ENCODE data around the gene TTYH3. TPM values are rescaled to one million over a fixed set of nuclear protein-coding genes. Genes with fewer than 3 reads are reported as not detected.

Gene TTYH3
- total RNA-seq, 6 experiments from 2014 or later, result 10.3 to 59.3 (median 37.6) TPM

DNA sequence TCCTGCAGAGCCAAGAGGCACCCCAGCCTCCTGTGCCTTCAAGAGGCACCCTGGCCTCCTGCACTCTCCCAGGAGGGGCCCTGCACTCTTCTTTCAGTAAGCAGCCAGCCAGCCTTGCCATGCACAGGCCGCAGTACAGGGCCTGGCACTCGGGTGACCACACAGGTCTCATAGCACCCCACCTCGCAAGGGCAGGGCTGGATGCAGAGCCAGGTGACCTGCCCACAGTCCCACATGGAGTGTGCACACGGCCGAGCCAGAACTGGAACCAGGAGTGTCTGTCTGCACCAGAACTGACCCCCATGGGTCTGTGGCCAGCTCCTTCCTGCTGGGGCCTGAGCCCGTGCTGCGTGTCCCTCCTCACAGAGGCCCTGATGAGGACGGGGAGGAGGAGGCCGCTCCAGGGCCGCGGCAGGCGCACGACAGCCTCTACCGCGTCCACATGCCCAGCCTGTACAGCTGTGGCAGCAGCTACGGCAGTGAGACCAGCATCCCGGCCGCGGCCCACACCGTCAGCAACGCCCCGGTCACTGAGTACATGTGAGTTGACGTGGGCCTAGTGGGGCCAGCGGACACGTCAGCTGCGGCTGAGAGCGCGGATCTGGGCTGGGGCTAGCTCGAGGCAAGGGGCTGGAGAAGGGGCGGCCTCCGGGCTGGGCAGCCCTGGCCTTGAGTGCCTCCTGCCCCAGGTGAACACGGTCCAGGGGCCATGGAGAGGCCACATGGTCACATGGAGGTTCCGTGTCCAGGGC, 26.3 kb downstream of the TTYH3 start:
- intact Hi-C loops (cut with DNase I), result no loop called here
- Histone ChIP-seq H3K27ac (no peak overlapping the region), H3K4me3 (no peak overlapping the region), H3K9me3 (no peaks in the 10 kb centered on the region), H3K4me1 (peaks cover 0 to 20% (median 9%) of the 10 kb centered on the region in 4 donors), H3K27me3 (no peaks in the 10 kb centered on the region), H3K36me3 (peaks cover 0 to 2% (median 0%) of the 10 kb centered on the region in 4 donors)
- WGBS (ENCODE audit: insufficient coverage, low coverage, low lambda C conversion rate, missing lambda C conversion rate), result 100% methylated on average over 5 of the region's 33 CpGs
- no peak for TF ChIP-seq POLR2A (IDR thresholded peaks at IDR 0.05)
- TF ChIP-seq, protein P1, sequence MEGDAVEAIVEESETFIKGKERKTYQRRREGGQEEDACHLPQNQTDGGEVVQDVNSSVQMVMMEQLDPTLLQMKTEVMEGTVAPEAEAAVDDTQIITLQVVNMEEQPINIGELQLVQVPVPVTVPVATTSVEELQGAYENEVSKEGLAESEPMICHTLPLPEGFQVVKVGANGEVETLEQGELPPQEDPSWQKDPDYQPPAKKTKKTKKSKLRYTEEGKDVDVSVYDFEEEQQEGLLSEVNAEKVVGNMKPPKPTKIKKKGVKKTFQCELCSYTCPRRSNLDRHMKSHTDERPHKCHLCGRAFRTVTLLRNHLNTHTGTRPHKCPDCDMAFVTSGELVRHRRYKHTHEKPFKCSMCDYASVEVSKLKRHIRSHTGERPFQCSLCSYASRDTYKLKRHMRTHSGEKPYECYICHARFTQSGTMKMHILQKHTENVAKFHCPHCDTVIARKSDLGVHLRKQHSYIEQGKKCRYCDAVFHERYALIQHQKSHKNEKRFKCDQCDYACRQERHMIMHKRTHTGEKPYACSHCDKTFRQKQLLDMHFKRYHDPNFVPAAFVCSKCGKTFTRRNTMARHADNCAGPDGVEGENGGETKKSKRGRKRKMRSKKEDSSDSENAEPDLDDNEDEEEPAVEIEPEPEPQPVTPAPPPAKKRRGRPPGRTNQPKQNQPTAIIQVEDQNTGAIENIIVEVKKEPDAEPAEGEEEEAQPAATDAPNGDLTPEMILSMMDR (IDR thresholded peaks at IDR 0.05), result no peak
- ATAC-seq (no peak), DNase-seq (peak in 2 of 3 donors; percentile 23 to 55)

DNA sequence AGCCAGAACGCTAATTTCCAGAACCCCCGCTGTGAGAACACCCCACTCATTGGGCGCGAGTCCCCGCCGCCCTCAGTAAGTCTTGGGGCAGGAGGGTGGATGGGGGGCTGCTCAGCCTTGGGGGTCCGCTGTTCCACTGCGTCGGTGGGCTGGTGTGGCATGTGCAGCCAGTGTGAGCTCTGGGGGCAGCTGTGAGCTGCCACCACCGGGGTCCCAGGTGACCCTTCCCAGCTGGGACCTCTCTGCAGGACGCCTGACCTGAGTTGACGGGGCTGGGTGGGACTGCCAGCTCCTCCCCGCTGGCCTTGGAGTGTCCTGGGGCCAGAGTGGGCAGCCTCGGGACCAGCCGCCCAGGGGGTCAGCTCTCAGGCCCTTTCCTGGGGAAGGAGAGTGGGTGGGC, 27.2 kb downstream of the TTYH3 start:
- no peaks in the 10 kb centered on the region for H3K27me3 ChIP-seq
- no peak overlapping the region for H3K4me3 ChIP-seq
- DNase-seq (no peak), ATAC-seq (no peak)
- peaks cover 0 to 2% (median 0%) of the 10 kb centered on the region in 4 donors for H3K36me3 ChIP-seq
- H3K9me3 ChIP-seq, result no peaks in the 10 kb centered on the region
- TF ChIP-seq, protein P1 (IDR thresholded peaks at IDR 0.05), result no peak
- TF ChIP-seq POLR2A (IDR thresholded peaks at IDR 0.05), result no peak
- H3K27ac ChIP-seq, result no peak overlapping the region
- intact Hi-C loops (cut with DNase I), result no loop called here
- peaks cover 0 to 28% (median 13%) of the 10 kb centered on the region in 4 donors for H3K4me1 ChIP-seq
- 100% methylated on average over 1 of the region's 15 CpGs for WGBS (ENCODE audit: insufficient coverage, low coverage, low lambda C conversion rate, missing lambda C conversion rate)

DNA sequence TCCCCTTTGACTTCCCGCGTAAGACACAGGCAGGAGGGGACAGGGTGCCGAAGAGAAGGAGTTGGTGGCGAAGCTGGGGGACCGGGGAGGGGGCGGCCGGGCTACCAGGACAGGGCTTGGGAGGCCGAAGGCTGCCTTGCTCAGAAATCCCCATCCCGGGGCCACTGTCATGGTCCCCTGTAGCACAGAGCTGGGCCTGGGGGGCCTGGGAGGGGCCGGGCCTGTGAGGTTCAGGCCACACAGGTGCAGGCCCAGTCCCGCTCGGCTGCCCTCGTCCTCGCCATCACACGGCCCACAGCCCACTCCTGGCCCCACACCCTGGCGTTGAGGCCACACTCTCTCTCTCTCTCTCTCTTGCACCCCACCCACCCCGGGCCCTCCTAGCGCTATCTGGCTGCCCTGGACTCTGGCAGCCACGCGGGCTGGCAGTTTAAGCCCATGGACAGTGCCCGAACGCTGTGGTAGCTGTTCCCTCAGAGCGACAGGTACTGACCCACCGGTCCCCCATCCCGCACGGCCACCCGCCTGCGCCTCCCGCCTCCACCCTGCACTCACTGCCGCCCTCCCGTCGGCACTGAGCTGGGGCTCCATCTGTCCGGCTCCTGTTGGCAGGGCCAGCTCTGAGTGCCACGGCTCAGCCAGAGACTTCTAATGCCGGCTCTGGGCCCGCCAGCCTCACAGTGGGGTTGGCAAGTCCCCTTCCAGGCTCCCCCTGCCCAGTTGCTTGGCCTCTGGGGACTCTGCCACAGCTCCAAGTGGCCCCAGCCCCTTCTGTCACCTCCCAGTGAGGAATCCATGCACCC, 28.0 kb downstream of the TTYH3 start:
- DNase-seq (no peak), ATAC-seq (no peak)
- H3K36me3 ChIP-seq, result peaks cover 0 to 2% (median 0%) of the 10 kb centered on the region in 4 donors
- H3K9me3 ChIP-seq, result no peaks in the 10 kb centered on the region
- 80% methylated on average over 11 of the region's 36 CpGs for WGBS (ENCODE audit: insufficient coverage, low coverage, low lambda C conversion rate, missing lambda C conversion rate)
- H3K4me1 ChIP-seq, result peaks cover 0 to 35% (median 15%) of the 10 kb centered on the region in 4 donors
- no peak overlapping the region for H3K4me3 ChIP-seq
- intact Hi-C loops (cut with DNase I), result no loop called here
- no peaks in the 10 kb centered on the region for H3K27me3 ChIP-seq
- H3K27ac ChIP-seq, result no peak overlapping the region
- TF ChIP-seq POLR2A (IDR thresholded peaks at IDR 0.05), result no peak
- TF ChIP-seq, protein P1 (IDR thresholded peaks at IDR 0.05), result no peak

DNA sequence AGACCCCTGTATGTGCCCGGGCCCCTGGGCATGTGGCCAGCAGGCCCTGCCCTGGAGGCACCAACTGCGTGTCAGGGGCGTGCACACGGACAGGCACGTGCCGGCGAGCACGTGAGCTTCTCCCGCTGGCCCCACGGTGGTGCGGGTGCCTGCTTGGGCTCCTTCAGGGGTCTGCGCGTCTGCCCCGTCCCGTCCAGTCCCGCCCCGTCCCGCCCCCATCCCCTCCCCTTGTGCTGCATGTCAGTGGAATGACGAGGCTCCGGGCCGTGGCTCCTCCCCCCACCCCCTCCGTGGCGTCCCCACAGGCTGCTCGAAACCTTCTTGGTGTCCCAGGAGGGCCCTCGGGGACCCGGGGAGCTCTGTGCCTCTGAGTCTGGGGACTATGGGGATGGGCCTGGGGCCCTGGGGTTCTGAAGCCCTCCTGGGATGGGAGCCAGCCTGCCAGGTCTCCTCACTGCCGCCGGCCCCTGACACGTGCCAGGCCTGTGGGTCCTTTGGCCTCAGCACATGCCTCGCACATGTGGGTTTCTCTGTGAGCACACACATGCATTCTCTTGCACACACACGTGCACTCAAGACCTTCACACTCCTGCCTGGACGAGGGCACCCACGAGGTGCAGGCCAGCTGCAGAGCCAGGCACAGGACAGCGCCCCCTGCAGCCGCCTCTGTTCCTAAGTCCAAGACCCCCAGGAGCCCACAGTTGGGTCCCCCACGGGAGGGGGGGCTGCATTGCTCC, 28.7 kb downstream of the TTYH3 start:
- no CpG with 5 or more reads among the region's 36 CpGs for WGBS (ENCODE audit: insufficient coverage, low coverage, low lambda C conversion rate, missing lambda C conversion rate)
- peak in 1 of 3 donors; percentile 54 for DNase-seq
- Histone ChIP-seq H3K27ac (no peak overlapping the region), H3K4me1 (peaks cover 0 to 38% (median 17%) of the 10 kb centered on the region in 4 donors), H3K27me3 (no peaks in the 10 kb centered on the region), H3K4me3 (no peak overlapping the region), H3K9me3 (no peaks in the 10 kb centered on the region), H3K36me3 (peaks cover 0 to 2% (median 0%) of the 10 kb centered on the region in 4 donors)
- ATAC-seq, result no peak
- TF ChIP-seq, protein P1 (IDR thresholded peaks at IDR 0.05), result peak in 2 of 4 donors; percentile 23
- TF ChIP-seq POLR2A (IDR thresholded peaks at IDR 0.05), result no peak
- intact Hi-C loops (cut with DNase I), result no loop called here

Measured in right lobe of liver (tissue), 6 donors.